Hair follicular keratinocyte (primary cell): ENCODE data around the gene KIZ. TPM values are rescaled to one million over a fixed set of nuclear protein-coding genes. Genes with fewer than 3 reads are reported as not detected.

Experiments
- total RNA-seq: library from RNA; depleted of rRNA; stranded (reverse); fragments of >200 nt; gene quantifications from 2 replicates; pipeline ENCODE4 v1.2.3, GENCODE V29; 2015

KIZ gene, protein sequence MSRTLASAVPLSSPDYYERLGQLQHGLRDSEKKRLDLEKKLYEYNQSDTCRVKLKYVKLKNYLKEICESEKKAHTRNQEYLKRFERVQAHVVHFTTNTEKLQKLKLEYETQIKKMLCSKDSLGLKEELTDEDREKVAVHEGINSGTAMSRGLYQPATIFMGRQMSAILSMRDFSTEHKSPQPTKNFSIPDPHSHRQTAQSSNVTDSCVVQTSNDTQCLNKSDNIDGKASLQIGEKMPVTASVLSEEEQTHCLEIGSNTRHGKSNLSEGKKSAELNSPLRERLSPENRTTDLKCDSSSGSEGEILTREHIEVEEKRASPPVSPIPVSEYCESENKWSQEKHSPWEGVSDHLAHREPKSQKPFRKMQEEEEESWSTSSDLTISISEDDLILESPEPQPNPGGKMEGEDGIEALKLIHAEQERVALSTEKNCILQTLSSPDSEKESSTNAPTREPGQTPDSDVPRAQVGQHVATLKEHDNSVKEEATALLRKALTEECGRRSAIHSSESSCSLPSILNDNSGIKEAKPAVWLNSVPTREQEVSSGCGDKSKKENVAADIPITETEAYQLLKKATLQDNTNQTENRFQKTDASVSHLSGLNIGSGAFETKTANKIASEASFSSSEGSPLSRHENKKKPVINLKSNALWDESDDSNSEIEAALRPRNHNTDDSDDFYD
- 22.1 and 32.5 TPM in 2 replicates for total RNA-seq

DNA sequence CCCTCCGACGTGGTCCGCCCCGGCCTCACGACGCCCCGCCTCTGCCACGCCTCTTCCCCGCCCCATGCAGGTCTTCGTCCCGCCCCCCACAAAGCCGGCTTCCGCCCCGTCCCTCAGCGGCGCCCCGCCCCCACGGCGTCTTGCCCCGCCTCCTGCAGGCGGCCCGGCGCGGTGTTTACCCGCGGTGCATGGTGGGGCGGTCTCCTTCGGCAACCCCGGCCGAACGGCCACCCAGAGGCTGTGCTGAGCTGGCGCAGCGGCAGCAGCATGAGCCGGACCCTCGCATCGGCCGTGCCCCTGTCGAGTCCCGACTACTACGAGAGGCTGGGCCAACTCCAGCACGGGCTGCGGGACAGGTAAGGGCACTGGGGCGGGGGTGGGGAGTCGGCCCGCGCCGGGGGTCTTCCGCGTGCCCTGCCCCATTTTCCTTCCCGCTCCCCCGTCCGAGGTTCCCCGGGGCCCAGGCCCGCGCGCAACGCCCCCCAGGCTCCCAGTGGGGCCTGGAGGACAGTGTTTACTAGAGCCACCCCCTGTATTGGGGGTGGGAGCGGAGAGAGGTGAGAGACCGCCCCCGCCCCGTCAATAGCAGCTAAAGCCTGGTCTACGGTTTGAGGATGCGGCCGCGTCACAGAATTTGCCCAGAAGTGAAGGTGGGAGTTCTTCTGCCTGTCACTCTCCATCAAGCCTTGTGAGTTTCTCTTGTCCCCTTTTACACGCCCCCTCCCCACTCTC lies at the start of gene KIZ:
Gene KIZ, plus strand, starts transcription at position 234 of the 732 bp plus-strand sequence. Its CDS starts 34 bp downstream, at position 268.

DNA sequence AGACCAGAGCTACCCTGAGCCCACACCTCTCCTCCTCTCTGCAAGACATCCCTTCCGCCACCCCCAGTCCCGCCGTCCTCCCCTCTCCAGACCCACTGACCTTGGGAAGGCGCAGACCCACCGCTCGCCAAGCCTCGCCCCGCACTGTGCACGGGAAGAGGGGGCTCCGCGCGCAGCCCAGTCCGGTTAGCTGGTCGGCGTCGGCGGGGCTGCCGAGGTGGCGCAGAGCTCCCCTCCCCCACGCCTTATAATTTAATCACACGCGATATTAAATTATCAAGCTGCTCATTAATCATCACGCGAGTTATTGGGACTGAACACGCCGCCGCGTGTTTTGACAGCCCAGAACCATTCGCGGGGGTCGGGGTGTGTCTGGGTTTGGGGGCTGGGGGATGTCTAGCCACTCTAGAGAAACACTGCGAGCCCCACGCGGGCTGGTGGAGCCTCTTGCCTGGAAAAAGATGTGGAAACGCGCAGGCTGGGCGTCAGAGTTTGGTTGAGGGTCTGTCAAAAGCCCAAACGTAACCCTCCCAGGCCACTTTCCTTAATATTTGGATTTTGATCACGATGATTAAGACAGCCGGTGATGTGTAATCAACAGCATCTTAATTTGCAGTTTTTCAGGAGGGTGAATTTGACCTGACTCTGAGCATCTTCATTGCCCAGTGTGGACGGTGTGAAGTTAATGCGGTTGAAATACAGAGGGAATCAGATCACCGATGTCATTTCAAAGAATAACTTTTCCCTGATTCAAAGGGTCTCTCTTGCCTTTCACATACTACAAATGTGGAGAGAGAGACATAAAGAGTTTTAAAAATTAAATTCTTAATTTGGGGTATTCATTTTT lies 19.5 kb upstream of the KIZ start, which contains the start of gene LINC00237:
Gene LINC00237, minus strand, starts transcription at position 188 of the 847 bp plus-strand sequence.

Other genes with a start within 250 kb of the KIZ start
- gene LINC00237, start 19.7 kb upstream of the KIZ start, total RNA-seq = not detected in 2 replicates
- 71.6 and 75.3 TPM in 2 replicates for gene XRN2, start 177.2 kb downstream of the KIZ start, total RNA-seq